Activated naive CD4-positive, alpha-beta T cell treated with anti-CD3 and anti-CD28 coated beads, Interleukin-2, amount 10 ng/mL, durations not matched to agents 7 days and 5 days (primary cell): ENCODE results near the gene SQOR.
"Not testable (repeated sequence)": the region's sequence is repeated elsewhere in the genome, so short reads cannot be mapped to it uniquely, and the experiment has no call there.

Experiments
- CTCF ChIA-PET: fragments of 350-600 bp; sonication (Branson Sonifier 250); formaldehyde crosslinking; loops from one replicate; lab custom pipeline; 2021; ENCODE audit warnings: antibody characterized with exemption; lab: Charles Lee
- DNase-seq: peaks from one replicate; pipeline ENCODE4 v3.0.0-alpha.2; 2020
- H3K27ac Mint-ChIP-seq: one replicate; pipeline ENCODE4 v1.8.0; 2021; ENCODE audit warnings: mild to moderate bottlenecking, moderate library complexity, mixed read lengths
- H3K27me3 Mint-ChIP-seq: one replicate; pipeline ENCODE4 v1.8.0; 2021; ENCODE audit warnings: mild to moderate bottlenecking, mixed read lengths
- H3K36me3 Mint-ChIP-seq: one replicate; pipeline ENCODE4 v1.8.0; 2021; ENCODE audit warnings: mixed read lengths
- H3K4me1 Mint-ChIP-seq: one replicate; pipeline ENCODE4 v1.8.0; 2021; ENCODE audit warnings: mixed read lengths
- H3K4me3 Mint-ChIP-seq: one replicate; pipeline ENCODE4 v1.8.0; 2021; ENCODE audit warnings: mild to moderate bottlenecking, moderate library complexity, mixed read lengths
- H3K9me3 Mint-ChIP-seq: one replicate; pipeline ENCODE4 v1.8.0; 2021; ENCODE audit warnings: mixed read lengths

The SQOR gene

DNA sequence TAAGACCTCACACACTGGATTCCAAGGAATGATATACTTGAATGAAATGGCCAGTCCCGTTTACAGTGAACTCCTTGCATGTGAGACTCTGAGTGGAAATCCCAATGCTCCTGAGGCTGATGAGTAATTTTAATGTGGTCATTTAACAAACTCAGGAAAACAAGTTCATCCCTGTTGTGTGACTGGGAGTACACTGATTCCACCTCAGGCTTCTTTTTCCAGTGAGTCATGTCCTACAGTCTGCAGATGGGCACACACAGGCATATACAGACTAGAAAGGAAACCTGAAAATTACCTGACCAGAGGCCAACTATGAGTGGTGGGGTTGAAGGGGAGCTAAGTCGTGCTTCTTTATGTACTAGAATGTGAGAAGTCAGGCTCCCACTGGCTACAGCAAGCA, 5.8 kb downstream of the SQOR start:
- Mint-ChIP-seq H3K27ac (no peak overlapping the region), H3K27me3 (no peaks in the 10 kb centered on the region), H3K4me1 (peaks cover 75% of the 10 kb centered on the region), H3K4me3 (no peak overlapping the region), H3K36me3 (peaks cover 67% of the 10 kb centered on the region), H3K9me3 (no peaks in the 10 kb centered on the region)
- CTCF ChIA-PET, result no interaction called here
- no peak for DNase-seq

DNA sequence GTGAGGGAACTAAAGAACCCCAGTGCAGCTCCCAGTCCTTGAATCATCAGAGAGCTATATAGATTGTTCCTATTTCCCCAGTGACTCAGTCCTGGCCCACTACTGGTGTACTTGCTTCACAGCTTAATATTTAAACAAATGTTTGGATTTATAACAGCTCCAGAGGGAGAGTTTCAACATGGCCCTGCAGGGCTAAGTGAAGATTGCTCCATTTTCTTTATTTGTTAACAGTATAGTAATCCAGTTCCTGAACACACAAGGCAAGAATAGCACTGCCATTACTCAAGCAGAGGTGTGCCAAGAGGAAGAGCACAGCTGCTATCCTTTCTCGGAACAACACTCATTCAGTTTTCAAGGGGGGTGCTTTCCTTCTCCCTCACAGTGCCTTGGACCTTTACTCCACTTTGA, 6.5 kb downstream of the SQOR start:
- Mint-ChIP-seq H3K4me1 (peaks cover 77% of the 10 kb centered on the region), H3K4me3 (no peak overlapping the region), H3K27me3 (no peaks in the 10 kb centered on the region), H3K36me3 (peaks cover 64% of the 10 kb centered on the region), H3K9me3 (no peaks in the 10 kb centered on the region), H3K27ac (no peak overlapping the region)
- CTCF ChIA-PET, result no interaction called here
- no peak for DNase-seq

GRCh38 chr15:45641999-45642932, 7.4 kb downstream of the SQOR start:
- Mint-ChIP-seq H3K36me3 (peaks cover 61% of the 10 kb centered on the region), H3K9me3 (no peaks in the 10 kb centered on the region), H3K4me3 (no peak overlapping the region), H3K4me1 (peaks cover 72% of the 10 kb centered on the region), H3K27ac (no peak overlapping the region), H3K27me3 (no peaks in the 10 kb centered on the region)
- CTCF ChIA-PET, result interaction anchor here (0.6 kb wide), 1 partner anchor 213 kb away, joined by 3 read pairs; no protein-coding TSS in a partner anchor
- no peak for DNase-seq

- H3K9me3 Mint-ChIP-seq, result no peaks in the 10 kb centered on the region
- H3K36me3 Mint-ChIP-seq, result peaks cover 45% of the 10 kb centered on the region
- peak overlapping the region; percentile 2 for H3K27ac Mint-ChIP-seq
- no peak overlapping the region for H3K4me3 Mint-ChIP-seq
- H3K4me1 Mint-ChIP-seq, result peaks cover 60% of the 10 kb centered on the region
- H3K27me3 Mint-ChIP-seq, result no peaks in the 10 kb centered on the region
- CTCF ChIA-PET, result no interaction called here
- no peak for DNase-seq
Observed at GRCh38 chr15:45644437-45644836, 9.6 kb downstream of the SQOR start.

GRCh38 chr15:45645026-45645980, 10.5 kb downstream of the SQOR start:
- Mint-ChIP-seq H3K4me3 (no peak overlapping the region), H3K27ac (no peak overlapping the region), H3K9me3 (peaks cover 1% of the 10 kb centered on the region), H3K27me3 (no peaks in the 10 kb centered on the region), H3K4me1 (peaks cover 55% of the 10 kb centered on the region), H3K36me3 (peaks cover 44% of the 10 kb centered on the region)
- CTCF ChIA-PET, result interaction anchor here (1.1 kb wide), 1 partner anchor 186 kb away, joined by 3 read pairs; no protein-coding TSS in a partner anchor
- DNase-seq, result no peak

DNA sequence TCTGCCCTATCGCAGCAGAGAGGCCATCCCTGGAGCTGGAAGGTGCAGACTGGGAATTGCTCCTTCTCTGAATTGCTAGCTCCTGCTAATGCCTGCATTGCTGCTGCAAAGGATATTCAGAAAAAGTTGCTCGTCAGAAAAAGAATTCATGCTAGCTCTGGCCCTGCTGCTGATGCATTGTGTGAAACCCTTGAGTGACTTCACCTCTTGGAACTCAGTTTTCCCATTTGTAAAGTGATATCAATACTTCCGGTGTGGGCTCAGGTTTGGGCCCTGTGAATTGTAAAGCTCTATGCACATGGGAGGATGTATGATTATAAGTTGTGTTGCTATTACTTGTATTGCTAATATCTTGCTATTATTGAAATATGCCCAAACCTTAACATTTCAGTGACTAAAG, 11.4 kb downstream of the SQOR start:
- Mint-ChIP-seq H3K4me3 (no peak overlapping the region), H3K27ac (no peak overlapping the region)

GRCh38 chr15:45647828-45648227, 13.0 kb downstream of the SQOR start:
- Mint-ChIP-seq H3K27ac (no peak overlapping the region), H3K4me3 (no peak overlapping the region), H3K27me3 (no peaks in the 10 kb centered on the region), H3K9me3 (peaks cover 2% of the 10 kb centered on the region), H3K4me1 (peaks cover 38% of the 10 kb centered on the region), H3K36me3 (peaks cover 32% of the 10 kb centered on the region)
- CTCF ChIA-PET, result no interaction called here
- DNase-seq, result no peak

More for the DNA sequence above, 11.4 kb downstream of the SQOR start:
- CTCF ChIA-PET, result interaction anchor here (1.1 kb wide), 1 partner anchor 186 kb away, joined by 3 read pairs; no protein-coding TSS in a partner anchor
- DNase-seq, result no peak
- Mint-ChIP-seq H3K9me3 (peaks cover 2% of the 10 kb centered on the region), H3K4me1 (peaks cover 48% of the 10 kb centered on the region), H3K27me3 (no peaks in the 10 kb centered on the region), H3K36me3 (peaks cover 42% of the 10 kb centered on the region)

GRCh38 chr15:45648521-45649200, 13.8 kb downstream of the SQOR start:
- H3K4me1 Mint-ChIP-seq, result peaks cover 36% of the 10 kb centered on the region
- H3K27me3 Mint-ChIP-seq, result no peaks in the 10 kb centered on the region
- no peak overlapping the region for H3K27ac Mint-ChIP-seq
- DNase-seq, result no peak
- H3K36me3 Mint-ChIP-seq, result peaks cover 29% of the 10 kb centered on the region
- H3K4me3 Mint-ChIP-seq, result no peak overlapping the region
- peaks cover 2% of the 10 kb centered on the region for H3K9me3 Mint-ChIP-seq
- CTCF ChIA-PET, result no interaction called here

DNA sequence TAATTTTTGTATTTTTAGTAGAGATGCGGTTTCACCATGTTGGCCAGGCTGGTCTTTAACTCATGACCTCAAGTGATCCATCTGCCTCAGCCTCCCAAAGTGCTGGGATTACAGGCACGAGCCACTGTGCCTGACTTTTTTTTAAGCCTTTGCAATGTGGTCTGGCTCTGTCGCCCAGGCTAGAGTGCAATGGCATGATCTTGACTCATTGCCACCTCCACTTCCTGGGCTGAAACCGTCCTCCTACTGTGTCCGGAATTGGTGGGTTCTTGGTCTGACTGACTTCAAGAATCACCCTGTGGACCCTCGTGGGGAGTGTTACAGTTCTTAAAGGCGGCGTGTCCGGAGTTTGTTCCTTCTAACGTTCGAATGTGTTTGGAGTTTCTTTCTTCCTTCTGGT, 15.2 kb downstream of the SQOR start:
- H3K4me3 Mint-ChIP-seq, H3K27me3 Mint-ChIP-seq, H3K27ac Mint-ChIP-seq, H3K9me3 Mint-ChIP-seq, DNase-seq, CTCF ChIA-PET: not testable (repeated sequence)
- peaks cover 22% of the 10 kb centered on the region for H3K36me3 Mint-ChIP-seq
- peaks cover 29% of the 10 kb centered on the region for H3K4me1 Mint-ChIP-seq

DNA sequence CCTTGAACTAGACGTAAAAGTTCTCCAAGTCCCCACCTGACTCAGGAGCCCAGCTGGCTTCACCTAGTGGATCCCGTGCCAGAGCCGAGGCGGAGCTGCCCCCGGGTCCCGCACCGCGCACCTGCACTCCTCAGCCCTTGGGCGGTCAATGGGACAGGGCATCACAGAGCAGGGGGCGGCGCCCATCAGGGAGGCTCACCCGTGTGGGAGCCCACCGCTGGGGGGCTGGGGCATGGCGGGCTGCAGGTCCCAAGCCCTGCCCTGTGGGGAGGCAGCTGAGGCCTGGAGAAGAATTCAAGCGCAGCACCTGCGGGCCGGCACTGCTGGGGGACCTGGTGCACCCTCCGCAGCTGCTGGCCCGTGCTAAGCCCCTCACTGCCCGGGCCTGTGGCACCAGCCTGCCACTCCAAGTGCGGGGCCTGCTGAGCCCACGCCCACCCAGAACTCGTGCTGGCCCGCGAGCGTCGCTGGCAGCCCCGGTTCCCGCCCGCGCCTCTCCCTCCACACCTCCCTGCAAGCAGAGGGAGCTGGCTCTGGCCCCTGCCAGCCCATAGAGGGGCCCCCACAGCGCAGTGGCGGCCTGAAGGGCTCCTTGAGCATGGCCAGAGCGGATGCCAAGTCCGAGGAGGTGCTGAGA, 16.2 kb downstream of the SQOR start:
- CTCF ChIA-PET, result no interaction called here
- Mint-ChIP-seq H3K9me3 (peaks cover 2% of the 10 kb centered on the region), H3K27ac (no peak overlapping the region), H3K4me1 (peaks cover 21% of the 10 kb centered on the region), H3K36me3 (peaks cover 18% of the 10 kb centered on the region), H3K27me3 (no peaks in the 10 kb centered on the region), H3K4me3 (no peak overlapping the region)
- no peak for DNase-seq

GRCh38 chr15:45653702-45654424, 19.0 kb downstream of the SQOR start:
- peaks cover 2% of the 10 kb centered on the region for H3K9me3 Mint-ChIP-seq
- H3K27ac Mint-ChIP-seq, result no peak overlapping the region
- no peaks in the 10 kb centered on the region for H3K27me3 Mint-ChIP-seq
- DNase-seq, result no peak
- H3K36me3 Mint-ChIP-seq, result peaks cover 16% of the 10 kb centered on the region
- H3K4me3 Mint-ChIP-seq, result no peak overlapping the region
- peaks cover 12% of the 10 kb centered on the region for H3K4me1 Mint-ChIP-seq
- CTCF ChIA-PET, result no interaction called here

GRCh38 chr15:45654749-45655148, 19.9 kb downstream of the SQOR start:
- Mint-ChIP-seq H3K4me1 (peaks cover 6% of the 10 kb centered on the region), H3K27ac (no peak overlapping the region)
- CTCF ChIA-PET, result no interaction called here

GRCh38 chr15:45657254-45657653, 22.4 kb downstream of the SQOR start:
- Mint-ChIP-seq H3K4me1 (peaks cover 6% of the 10 kb centered on the region), H3K27ac (no peak overlapping the region), H3K9me3 (no peaks in the 10 kb centered on the region), H3K4me3 (no peak overlapping the region), H3K27me3 (no peaks in the 10 kb centered on the region), H3K36me3 (peaks cover 28% of the 10 kb centered on the region)
- DNase-seq, result no peak
- CTCF ChIA-PET, result no interaction called here

More at GRCh38 chr15:45654749-45655148, 19.9 kb downstream of the SQOR start:
- H3K27me3 Mint-ChIP-seq, result no peaks in the 10 kb centered on the region
- H3K4me3 Mint-ChIP-seq, result no peak overlapping the region
- H3K36me3 Mint-ChIP-seq, result peaks cover 18% of the 10 kb centered on the region
- no peak for DNase-seq
- peaks cover 2% of the 10 kb centered on the region for H3K9me3 Mint-ChIP-seq
